ENCODE data around the gene KCNN4.

KCNN4 gene

GRCh38 chr19:43763473-43763939, 17.3 kb downstream of the KCNN4 start:
- ChIA-PET POLR2A (interaction anchor here (0.8 kb wide), 1 partner anchor 14 kb away, joined by 4 read pairs; no protein-coding TSS in a partner anchor), CTCF (interaction anchor here (0.7 to 10.3 kb wide), 8 partner anchors 8 to 81 kb away, joined by 3 to 149 read pairs (median 5); partner anchors contain the start of genes KCNN4 and SMG9)
- 57% methylated on average over 3 of the region's 3 CpGs for WGBS (ENCODE audit: insufficient coverage)
- Histone ChIP-seq H3K9me3 (ENCODE audit: control extremely low read depth in 1 of 5, control insufficient read depth in 4 of 5, insufficient read depth in 2 of 5, low read depth in 1 of 5, low read length in 4 of 5) (no peaks in the 10 kb centered on the region), H3K36me3 (ENCODE audit: control insufficient read depth in 4 of 4, insufficient read depth in 4 of 4, low read length in 3 of 4) (peaks cover 0 to 35% (median 28%) of the 10 kb centered on the region in 4 experiments), H3K27ac (ENCODE audit: insufficient read depth in 1 of 2, low read depth in 1 of 2, low read length in 2 of 2, poor library complexity in 1 of 2, severe bottlenecking in 2 of 2) (peak overlapping the region; percentile 25 to 51), H3K4me1 (ENCODE audit: control extremely low read depth in 1 of 4, control insufficient read depth in 4 of 4, insufficient read depth in 4 of 4, low read length in 3 of 4) (peaks cover 0 to 47% (median 27%) of the 10 kb centered on the region in 4 experiments), H3K4me3 (ENCODE audit: control insufficient read depth in 1 of 7, extremely low read depth in 1 of 7, insufficient read depth in 4 of 7, low read depth in 2 of 7, low read length in 6 of 7) (no peak overlapping the region), H3K27me3 (replicated peaks in 2 of 5; ENCODE audit: control insufficient read depth in 4 of 5, insufficient read depth in 5 of 5, low read length in 4 of 5) (no peaks in the 10 kb centered on the region)
- no peak for DNase-seq

GRCh38 chr19:43762814-43763213, 18.0 kb downstream of the KCNN4 start:
- no peak overlapping the region for H3K4me3 ChIP-seq (ENCODE audit: control insufficient read depth in 1 of 7, extremely low read depth in 1 of 7, insufficient read depth in 4 of 7, low read depth in 2 of 7, low read length in 6 of 7)
- H3K27me3 ChIP-seq (replicated peaks in 2 of 5; ENCODE audit: control insufficient read depth in 4 of 5, insufficient read depth in 5 of 5, low read length in 4 of 5): no peaks in the 10 kb centered on the region
- 100% methylated on average over 2 of the region's 3 CpGs for WGBS (ENCODE audit: insufficient coverage)
- H3K9me3 ChIP-seq (ENCODE audit: control extremely low read depth in 1 of 5, control insufficient read depth in 4 of 5, insufficient read depth in 2 of 5, low read depth in 1 of 5, low read length in 4 of 5): no peaks in the 10 kb centered on the region
- H3K27ac ChIP-seq (ENCODE audit: insufficient read depth in 1 of 2, low read depth in 1 of 2, low read length in 2 of 2, poor library complexity in 1 of 2, severe bottlenecking in 2 of 2): no peak overlapping the region
- peaks cover 0 to 29% (median 24%) of the 10 kb centered on the region in 4 experiments for H3K36me3 ChIP-seq (ENCODE audit: control insufficient read depth in 4 of 4, insufficient read depth in 4 of 4, low read length in 3 of 4)
- DNase-seq: no peak
- ChIA-PET CTCF (interaction anchor here (0.7 to 10.3 kb wide), 7 partner anchors 8 to 80 kb away, joined by 3 to 149 read pairs (median 6); partner anchors contain the start of gene KCNN4), POLR2A (no interaction called here)
- H3K4me1 ChIP-seq (ENCODE audit: control extremely low read depth in 1 of 4, control insufficient read depth in 4 of 4, insufficient read depth in 4 of 4, low read length in 3 of 4): peaks cover 0 to 45% (median 25%) of the 10 kb centered on the region in 4 experiments

GRCh38 chr19:43760941-43761340, 19.8 kb downstream of the KCNN4 start:
- no peak for DNase-seq
- ChIA-PET POLR2A (interaction anchor here (0.8 kb wide), 1 partner anchor 15 kb away, joined by 6 read pairs; no protein-coding TSS in a partner anchor), CTCF (interaction anchor here (0.8 to 10.3 kb wide), 3 partner anchors 16 to 48 kb away, joined by 3 to 149 read pairs (median 5); partner anchors contain the start of gene KCNN4)
- Histone ChIP-seq H3K4me1 (ENCODE audit: control extremely low read depth in 1 of 4, control insufficient read depth in 4 of 4, insufficient read depth in 4 of 4, low read length in 3 of 4) (peaks cover 0 to 44% (median 21%) of the 10 kb centered on the region in 4 experiments), H3K27me3 (replicated peaks in 2 of 5; ENCODE audit: control insufficient read depth in 4 of 5, insufficient read depth in 5 of 5, low read length in 4 of 5) (no peaks in the 10 kb centered on the region), H3K4me3 (ENCODE audit: control insufficient read depth in 1 of 7, extremely low read depth in 1 of 7, insufficient read depth in 4 of 7, low read depth in 2 of 7, low read length in 6 of 7) (no peak overlapping the region), H3K27ac (ENCODE audit: insufficient read depth in 1 of 2, low read depth in 1 of 2, low read length in 2 of 2, poor library complexity in 1 of 2, severe bottlenecking in 2 of 2) (no peak overlapping the region), H3K36me3 (ENCODE audit: control insufficient read depth in 4 of 4, insufficient read depth in 4 of 4, low read length in 3 of 4) (peaks cover 0 to 17% (median 9%) of the 10 kb centered on the region in 4 experiments), H3K9me3 (ENCODE audit: control extremely low read depth in 1 of 5, control insufficient read depth in 4 of 5, insufficient read depth in 2 of 5, low read depth in 1 of 5, low read length in 4 of 5) (no peaks in the 10 kb centered on the region)
- no CpG with 5 or more reads among the region's 4 CpGs for WGBS (ENCODE audit: insufficient coverage)

- 100% methylated on average over 5 of the region's 5 CpGs for WGBS (ENCODE audit: insufficient coverage)
- peaks cover 0 to 38% (median 22%) of the 10 kb centered on the region in 4 experiments for H3K4me1 ChIP-seq (ENCODE audit: control extremely low read depth in 1 of 4, control insufficient read depth in 4 of 4, insufficient read depth in 4 of 4, low read length in 3 of 4)
- H3K4me3 ChIP-seq (ENCODE audit: control insufficient read depth in 1 of 7, extremely low read depth in 1 of 7, insufficient read depth in 4 of 7, low read depth in 2 of 7, low read length in 6 of 7): no peak overlapping the region
- peaks cover 0 to 6% (median 1%) of the 10 kb centered on the region in 4 experiments for H3K36me3 ChIP-seq (ENCODE audit: control insufficient read depth in 4 of 4, insufficient read depth in 4 of 4, low read length in 3 of 4)
- no peak for DNase-seq
- ChIA-PET CTCF (interaction anchor here (1.3 to 2.9 kb wide), 5 partner anchors 12 to 160 kb away, joined by 3 to 18 read pairs (median 4); no protein-coding TSS in a partner anchor), POLR2A (no interaction called here)
- H3K27ac ChIP-seq (ENCODE audit: insufficient read depth in 1 of 2, low read depth in 1 of 2, low read length in 2 of 2, poor library complexity in 1 of 2, severe bottlenecking in 2 of 2): no peak overlapping the region
- H3K27me3 ChIP-seq (replicated peaks in 2 of 5; ENCODE audit: control insufficient read depth in 4 of 5, insufficient read depth in 5 of 5, low read length in 4 of 5): no peaks in the 10 kb centered on the region
- H3K9me3 ChIP-seq (ENCODE audit: control extremely low read depth in 1 of 5, control insufficient read depth in 4 of 5, insufficient read depth in 2 of 5, low read depth in 1 of 5, low read length in 4 of 5): no peaks in the 10 kb centered on the region
Observed at GRCh38 chr19:43759515-43759914, 21.3 kb downstream of the KCNN4 start.

GRCh38 chr19:43755256-43755801, 25.4 kb downstream of the KCNN4 start:
- ChIA-PET POLR2A (interaction anchor here (0.6 to 2.0 kb wide), 3 partner anchors 10 to 93 kb away, joined by 3 to 9 read pairs (median 3); no protein-coding TSS in a partner anchor), CTCF (interaction anchor here (1.0 to 9.7 kb wide), 7 partner anchors 8 to 87 kb away, joined by 3 to 65 read pairs (median 4); no protein-coding TSS in a partner anchor)
- peaks cover 4 to 43% (median 28%) of the 10 kb centered on the region in 4 experiments for H3K4me1 ChIP-seq (ENCODE audit: control extremely low read depth in 1 of 4, control insufficient read depth in 4 of 4, insufficient read depth in 4 of 4, low read length in 3 of 4)
- WGBS (ENCODE audit: insufficient coverage): under 1% methylated on average over 18 of the region's 28 CpGs
- H3K27ac ChIP-seq (ENCODE audit: insufficient read depth in 1 of 2, low read depth in 1 of 2, low read length in 2 of 2, poor library complexity in 1 of 2, severe bottlenecking in 2 of 2): peak overlapping the region; percentile 79 to 94
- peaks cover 3 to 21% (median 9%) of the 10 kb centered on the region in 4 experiments for H3K36me3 ChIP-seq (ENCODE audit: control insufficient read depth in 4 of 4, insufficient read depth in 4 of 4, low read length in 3 of 4)
- no peaks in the 10 kb centered on the region for H3K9me3 ChIP-seq (ENCODE audit: control extremely low read depth in 1 of 5, control insufficient read depth in 4 of 5, insufficient read depth in 2 of 5, low read depth in 1 of 5, low read length in 4 of 5)
- peak; percentile 77 to 82 (median 80) for DNase-seq
- H3K27me3 ChIP-seq (replicated peaks in 2 of 5; ENCODE audit: control insufficient read depth in 4 of 5, insufficient read depth in 5 of 5, low read length in 4 of 5): no peaks in the 10 kb centered on the region
- peak overlapping the region; percentile 73 to 94 (median 88) for H3K4me3 ChIP-seq (ENCODE audit: control insufficient read depth in 1 of 7, extremely low read depth in 1 of 7, insufficient read depth in 4 of 7, low read depth in 2 of 7, low read length in 6 of 7)

- H3K36me3 ChIP-seq (ENCODE audit: control insufficient read depth in 4 of 4, insufficient read depth in 4 of 4, low read length in 3 of 4): peaks cover 7 to 28% (median 13%) of the 10 kb centered on the region in 4 experiments
- ChIA-PET POLR2A (interaction anchor here (2.0 kb wide), 1 partner anchor 24 kb away, joined by 9 read pairs; no protein-coding TSS in a partner anchor), CTCF (interaction anchor here (0.8 to 9.7 kb wide), 6 partner anchors 9 to 32 kb away, joined by 3 to 65 read pairs (median 5); no protein-coding TSS in a partner anchor)
- WGBS (ENCODE audit: insufficient coverage): 0% methylated on average over 59 of the region's 79 CpGs
- no peaks in the 10 kb centered on the region for H3K27me3 ChIP-seq (replicated peaks in 2 of 5; ENCODE audit: control insufficient read depth in 4 of 5, insufficient read depth in 5 of 5, low read length in 4 of 5)
- DNase-seq: peak; percentile 96 to 99 (median 98)
- H3K27ac ChIP-seq (ENCODE audit: insufficient read depth in 1 of 2, low read depth in 1 of 2, low read length in 2 of 2, poor library complexity in 1 of 2, severe bottlenecking in 2 of 2): peak within 1 kb of the TSS; percentile 79 to 94
- H3K9me3 ChIP-seq (ENCODE audit: control extremely low read depth in 1 of 5, control insufficient read depth in 4 of 5, insufficient read depth in 2 of 5, low read depth in 1 of 5, low read length in 4 of 5): no peaks in the 10 kb centered on the region
- H3K4me1 ChIP-seq (ENCODE audit: control extremely low read depth in 1 of 4, control insufficient read depth in 4 of 4, insufficient read depth in 4 of 4, low read length in 3 of 4): peaks cover 4 to 43% (median 28%) of the 10 kb centered on the region in 4 experiments
- peak within 1 kb of the TSS; percentile 73 to 94 (median 88) for H3K4me3 ChIP-seq (ENCODE audit: control insufficient read depth in 1 of 7, extremely low read depth in 1 of 7, insufficient read depth in 4 of 7, low read depth in 2 of 7, low read length in 6 of 7)
Observed at GRCh38 chr19:43754503-43755255, 26.1 kb downstream of the KCNN4 start, which contains the start of gene SMG9. SMG9 (minus strand) TSS chr19:43754962; CDS start chr19:43750741, 4,221 bp downstream.

Data from common myeloid progenitor, CD34-positive (primary cell).